ENCODE data around the gene ASB5. TPM values are rescaled to one million over a fixed set of nuclear protein-coding genes. Genes with fewer than 3 reads are reported as not detected.
"Not testable (repeated sequence)": the region's sequence is repeated elsewhere in the genome, so short reads cannot be mapped to it uniquely, and the experiment has no call there.

The ASB5 gene, protein sequence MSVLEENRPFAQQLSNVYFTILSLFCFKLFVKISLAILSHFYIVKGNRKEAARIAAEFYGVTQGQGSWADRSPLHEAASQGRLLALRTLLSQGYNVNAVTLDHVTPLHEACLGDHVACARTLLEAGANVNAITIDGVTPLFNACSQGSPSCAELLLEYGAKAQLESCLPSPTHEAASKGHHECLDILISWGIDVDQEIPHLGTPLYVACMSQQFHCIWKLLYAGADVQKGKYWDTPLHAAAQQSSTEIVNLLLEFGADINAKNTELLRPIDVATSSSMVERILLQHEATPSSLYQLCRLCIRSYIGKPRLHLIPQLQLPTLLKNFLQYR
- 1 to 10 TPM in 1 of 2 donors, under 1 TPM in 1; 0.46 to 2.5 TPM for total RNA-seq
- long read RNA-seq, donor 1 = 0 reads
- long read RNA-seq, donor 2, partial matches to known transcripts = 1 of 2 reads
- long read RNA-seq, donor 2, other reads (novel, unspliced or antisense) = 1 of 2 reads

DNA sequence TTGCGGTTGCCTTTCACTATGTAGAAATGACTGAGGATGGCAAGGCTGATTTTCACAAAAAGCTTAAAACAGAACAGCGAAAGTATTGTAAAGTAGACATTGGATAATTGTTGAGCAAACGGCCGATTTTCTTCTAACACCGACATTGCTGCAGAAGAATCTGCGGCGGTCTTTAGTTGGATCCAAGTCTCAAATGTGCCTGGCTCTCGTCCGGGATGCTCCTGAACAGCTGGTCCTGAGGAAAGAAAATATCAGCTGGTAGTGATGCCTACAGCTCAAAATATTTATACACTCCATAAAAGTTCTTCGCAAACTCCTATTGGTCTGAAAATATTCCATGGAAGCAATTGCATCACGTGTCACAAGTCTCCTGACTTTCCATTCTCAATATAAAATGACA lies at the start of gene ASB5:
ASB5 (minus strand) TSS at position 260 of the 400 bp plus-strand sequence; CDS start at position 146, 114 bp downstream.
- DNase-seq (ENCODE audit: low spot score) = no peak
- intact Hi-C loops (cut with DNase I) = no loop called here

DNA sequence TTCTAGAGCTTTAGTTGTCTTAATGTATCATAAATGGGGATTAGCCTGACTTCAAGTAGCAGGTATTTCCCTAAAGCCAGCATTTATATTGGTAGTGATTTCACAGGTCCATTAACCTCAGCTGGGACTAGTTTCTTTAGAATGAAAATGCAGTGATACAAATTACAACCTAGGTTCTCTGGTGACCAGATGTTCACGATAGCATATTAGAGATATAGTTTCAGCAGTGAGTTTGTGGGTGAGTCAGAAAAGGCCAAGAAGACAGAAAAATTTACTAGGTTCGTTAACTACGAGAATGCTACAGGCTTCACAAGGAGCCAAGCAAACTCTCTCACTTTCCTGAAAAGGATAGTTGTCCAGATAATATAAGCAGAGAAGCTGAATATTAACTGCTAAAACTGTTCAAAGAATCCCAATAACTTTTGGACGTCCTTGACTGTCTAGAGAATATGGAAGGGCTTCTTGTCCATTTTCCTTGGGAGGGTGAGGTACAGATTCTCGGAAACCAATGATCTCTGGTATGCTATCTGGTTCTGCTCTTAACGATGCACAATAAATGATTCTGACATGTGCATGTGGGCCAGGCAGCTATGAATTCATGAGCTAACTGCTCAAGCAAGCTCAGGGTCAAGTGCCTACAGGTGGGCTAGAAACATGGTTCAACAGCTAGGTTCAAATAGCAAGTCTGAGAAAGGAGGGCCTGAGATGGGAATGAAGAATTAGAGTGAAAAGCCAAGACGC lies 44.7 kb upstream of the ASB5 start:
- no peak for DNase-seq (ENCODE audit: low spot score)
- intact Hi-C loops (cut with DNase I) = no loop called here

DNA sequence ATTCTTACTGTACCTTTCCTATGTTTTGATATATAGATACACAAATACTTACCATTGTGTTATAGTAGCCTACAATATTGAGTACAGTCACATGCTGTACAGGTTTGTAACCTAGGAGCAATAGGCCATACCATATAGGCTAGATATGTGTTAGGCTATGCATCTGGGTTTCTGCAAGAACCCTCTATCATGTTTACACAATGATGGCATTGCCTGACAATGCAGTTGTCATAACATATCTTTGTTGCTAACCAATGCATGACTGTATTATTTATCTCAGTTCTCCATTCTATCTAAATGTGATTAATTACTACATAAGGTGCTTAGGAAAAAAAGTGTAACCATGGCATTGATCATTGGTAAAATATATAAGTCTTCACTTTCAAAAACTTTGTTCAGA lies 40.8 kb upstream of the ASB5 start:
- intact Hi-C loops (cut with DNase I) = no loop called here
- no peak for DNase-seq (ENCODE audit: low spot score)

DNA sequence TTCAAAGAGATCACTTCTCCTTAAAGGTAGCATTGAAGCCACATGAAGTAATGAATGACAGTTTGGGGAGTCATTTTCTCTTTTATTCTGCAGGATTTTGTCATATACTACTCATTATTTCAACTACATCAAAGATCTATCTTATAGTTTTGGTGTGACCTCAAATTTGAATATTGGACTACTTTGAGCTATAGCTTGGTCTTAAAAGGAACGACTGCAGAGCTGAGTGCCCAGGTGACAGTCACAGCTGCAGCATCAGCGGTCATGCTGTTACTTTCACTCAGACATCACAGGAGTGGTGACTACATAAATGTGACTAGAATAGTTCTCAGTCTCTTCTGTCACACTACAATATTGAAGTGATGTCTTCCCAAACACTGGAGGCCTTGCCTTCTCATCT lies 40.0 kb upstream of the ASB5 start:
- no peak for DNase-seq (ENCODE audit: low spot score)
- intact Hi-C loops (cut with DNase I) = no loop called here

DNA sequence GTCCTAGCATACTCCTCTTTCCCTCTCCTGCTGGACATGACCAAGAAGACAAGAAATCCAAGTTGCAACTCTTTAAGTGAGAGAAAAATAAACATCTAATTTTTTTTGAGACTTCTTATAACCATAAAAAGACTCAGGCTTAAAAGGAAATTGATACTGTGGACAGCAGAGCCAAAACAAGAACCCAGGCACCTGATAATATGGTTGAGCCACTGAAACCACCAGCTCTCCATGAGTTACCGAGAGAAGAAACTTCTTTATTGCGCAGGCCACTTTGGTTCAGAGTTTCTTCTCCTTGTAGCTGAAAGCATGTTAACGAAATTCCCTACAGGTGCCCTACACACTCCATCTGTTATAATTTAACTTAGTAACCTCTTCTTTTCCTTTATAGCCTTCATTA lies 39.4 kb upstream of the ASB5 start:
- intact Hi-C loops (cut with DNase I) = no loop called here
- DNase-seq (ENCODE audit: low spot score) = no peak

DNA sequence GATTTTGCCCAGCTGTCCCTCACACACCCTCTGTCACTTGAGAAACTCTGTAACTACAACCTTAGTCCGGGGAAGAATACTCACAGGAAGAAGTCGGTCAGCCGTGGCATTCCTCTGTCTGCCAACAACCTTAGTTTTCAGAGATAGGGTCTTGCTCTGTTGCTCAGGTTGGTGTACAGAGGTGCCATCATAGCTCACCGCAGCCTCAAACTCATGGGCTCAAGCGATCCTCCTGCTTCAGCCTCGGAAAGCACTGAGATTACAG lies 38.6 kb upstream of the ASB5 start:
- DNase-seq (ENCODE audit: low spot score) = no peak
- intact Hi-C loops (cut with DNase I) = no loop called here

DNA sequence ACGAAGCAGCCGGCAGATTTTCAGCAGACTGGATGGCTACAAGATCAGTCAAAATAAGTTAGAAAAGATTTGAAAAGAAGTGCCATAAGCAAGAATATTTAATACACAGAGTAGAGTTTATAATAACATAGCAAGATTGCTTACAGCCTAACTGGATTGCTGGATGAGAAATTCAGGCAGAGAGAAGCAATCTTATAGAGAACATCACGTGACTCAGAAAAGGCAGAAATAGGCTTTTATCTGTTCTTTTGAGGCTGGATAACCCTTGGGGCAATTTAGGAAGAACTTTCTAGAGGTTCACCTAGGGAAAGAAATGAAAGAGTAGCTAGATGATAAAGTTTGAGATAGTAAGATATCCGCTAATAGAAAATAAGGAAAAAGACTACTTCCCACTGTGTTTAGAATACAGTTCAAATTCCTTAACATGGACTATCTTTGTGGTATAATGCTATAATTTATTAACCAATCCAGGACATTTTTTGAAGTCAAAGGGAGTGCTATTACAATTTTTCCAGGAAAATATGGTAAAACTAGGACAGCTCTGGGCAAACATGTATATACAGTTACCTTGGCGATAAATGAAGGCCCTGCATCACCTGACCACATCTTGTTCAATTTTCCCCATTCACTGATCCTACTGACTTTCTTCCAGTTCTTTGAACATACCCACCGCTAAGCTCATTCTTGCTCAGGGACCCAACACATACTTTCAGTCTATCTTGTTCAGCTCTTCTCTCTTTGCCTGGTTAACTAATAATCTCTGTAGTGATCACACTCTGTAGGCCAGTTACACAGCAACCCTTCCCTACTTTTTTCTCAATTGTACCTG lies 38.0 kb upstream of the ASB5 start:
- DNase-seq (ENCODE audit: low spot score) = no peak
- intact Hi-C loops (cut with DNase I) = no loop called here

DNA sequence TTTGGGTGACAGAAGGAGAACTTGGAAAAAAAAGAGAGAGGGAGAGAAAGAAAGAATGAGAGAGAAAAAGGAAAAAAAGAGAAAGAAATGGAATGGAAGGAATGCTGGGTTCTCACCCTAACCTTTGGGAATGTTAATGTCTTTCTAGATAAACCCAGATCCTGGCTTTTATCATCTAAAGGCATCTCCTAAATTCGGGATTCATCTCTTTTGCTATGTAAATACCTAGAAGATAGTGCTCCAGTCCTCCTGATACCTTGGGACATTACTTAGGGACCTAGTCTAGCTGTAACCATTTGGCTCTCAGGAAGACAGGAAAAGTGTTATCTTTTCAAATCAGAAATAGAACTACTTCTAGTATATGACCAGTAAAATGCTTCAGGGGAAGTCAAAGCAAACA lies 34.9 kb upstream of the ASB5 start:
- intact Hi-C loops (cut with DNase I) = no loop called here
- DNase-seq (ENCODE audit: low spot score) = no peak

DNA sequence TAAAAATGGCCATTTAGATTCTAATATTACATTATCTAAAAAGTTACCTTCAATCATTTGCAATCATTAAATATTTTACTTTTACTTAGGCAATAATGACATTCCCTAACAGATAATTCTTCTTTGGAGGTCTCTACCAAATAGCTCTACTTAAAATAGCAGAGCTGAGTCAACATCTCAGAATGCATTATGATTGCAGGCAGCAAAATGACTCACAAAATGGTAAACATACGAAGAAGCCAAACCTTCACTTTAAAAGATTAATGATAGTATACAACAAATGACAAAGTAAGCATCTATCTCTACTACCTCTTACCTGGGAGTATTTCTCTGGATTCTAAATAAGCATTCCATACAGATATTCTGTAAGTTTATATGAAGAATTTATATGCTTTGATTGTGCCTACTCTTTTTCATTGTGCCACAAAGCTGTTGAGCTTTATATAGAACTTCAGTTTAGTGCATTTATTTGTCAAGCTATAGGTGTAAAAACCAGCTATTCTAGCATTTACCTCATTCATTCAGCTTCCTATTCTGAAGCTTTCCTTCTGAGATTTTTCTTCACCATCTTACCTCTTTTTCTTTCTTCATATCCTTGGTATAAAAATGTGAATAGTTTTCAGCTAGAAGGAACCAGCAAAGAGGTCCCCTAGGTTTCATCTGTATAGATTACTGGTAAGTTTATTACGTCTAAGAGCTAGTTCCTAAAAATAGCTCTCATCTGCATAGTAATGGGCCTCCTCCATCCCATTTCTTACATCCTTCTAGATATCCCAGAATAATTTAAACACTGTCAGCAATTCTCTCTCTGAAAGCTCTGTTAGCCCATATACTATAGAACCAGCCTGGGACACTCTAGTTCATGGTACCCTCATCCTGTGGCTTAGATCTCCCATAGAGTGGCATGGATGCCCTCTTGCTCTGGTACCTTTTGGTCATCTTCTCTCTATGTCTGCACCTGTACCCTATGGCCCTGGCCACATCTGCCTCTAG lies 33.6 kb upstream of the ASB5 start:
- DNase-seq (ENCODE audit: low spot score) = no peak
- intact Hi-C loops (cut with DNase I) = no loop called here

DNA sequence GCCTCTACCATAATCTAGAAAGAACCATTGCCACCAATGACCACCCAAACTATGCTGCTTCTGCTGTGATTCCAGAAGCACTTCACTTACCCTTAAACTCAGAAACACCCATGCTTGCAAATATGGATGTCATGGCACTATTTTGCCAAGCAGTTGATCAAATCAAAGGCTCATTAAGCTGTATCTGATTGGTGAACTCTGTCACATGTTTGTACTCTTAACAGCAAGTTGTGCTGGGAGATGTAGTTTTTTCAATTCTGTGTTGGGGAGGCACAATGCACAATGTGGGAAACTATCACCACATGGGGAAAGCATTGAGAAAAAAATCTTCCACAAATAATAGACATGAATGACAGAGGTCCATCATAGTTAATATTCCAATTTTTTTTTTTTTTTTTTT lies 31.5 kb upstream of the ASB5 start:
- no peak for DNase-seq (ENCODE audit: low spot score)
- intact Hi-C loops (cut with DNase I) = loop anchor here in 1 of 2 donors (2.0 kb wide), 1 partner anchor 18 kb away; no protein-coding TSS in a partner anchor

DNA sequence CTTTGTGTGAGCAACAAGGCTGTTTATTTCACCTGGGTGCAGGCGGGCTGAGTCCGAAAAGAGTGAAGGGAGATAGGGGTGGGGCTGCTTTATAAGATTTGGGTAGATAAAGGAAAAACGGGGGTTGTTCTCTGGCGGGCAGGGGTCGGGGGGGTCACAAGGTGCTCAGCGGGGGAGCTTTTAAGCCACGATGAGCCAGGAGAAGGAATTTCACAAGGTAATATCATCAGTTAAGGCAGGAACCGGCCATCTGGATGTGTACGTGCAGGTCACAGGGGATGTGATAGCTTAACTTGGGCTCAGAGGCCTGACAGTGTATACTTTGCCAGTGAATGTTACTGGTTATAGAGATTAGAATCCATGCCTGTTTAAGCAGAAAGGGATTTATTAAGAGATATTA lies 31.0 kb upstream of the ASB5 start:
- DNase-seq (ENCODE audit: low spot score) = no peak
- intact Hi-C loops (cut with DNase I) = loop anchor here in 1 of 2 donors (2.0 kb wide), 1 partner anchor 17 kb away; no protein-coding TSS in a partner anchor

DNA sequence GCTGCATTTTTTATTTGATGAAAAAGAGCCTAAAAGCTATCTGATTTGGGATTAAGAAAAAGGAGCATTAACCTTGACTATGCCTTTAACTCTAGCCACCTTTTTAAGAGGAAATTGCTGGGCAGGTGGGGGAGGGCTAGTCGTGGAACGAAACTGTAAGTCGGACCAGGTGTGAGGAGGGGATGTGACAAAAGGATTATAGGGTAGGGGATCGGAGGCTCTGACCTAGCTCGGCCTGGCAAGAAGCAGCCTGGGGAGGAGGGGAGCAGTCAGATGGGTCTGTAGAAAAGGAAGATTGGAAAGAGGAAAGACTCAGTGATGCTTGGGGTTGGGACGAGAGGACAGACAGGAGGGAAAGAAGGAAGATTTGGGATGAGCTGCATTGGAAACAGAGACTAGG lies 29.6 kb upstream of the ASB5 start:
- intact Hi-C loops (cut with DNase I) = no loop called here
- DNase-seq (ENCODE audit: low spot score) = no peak

DNA sequence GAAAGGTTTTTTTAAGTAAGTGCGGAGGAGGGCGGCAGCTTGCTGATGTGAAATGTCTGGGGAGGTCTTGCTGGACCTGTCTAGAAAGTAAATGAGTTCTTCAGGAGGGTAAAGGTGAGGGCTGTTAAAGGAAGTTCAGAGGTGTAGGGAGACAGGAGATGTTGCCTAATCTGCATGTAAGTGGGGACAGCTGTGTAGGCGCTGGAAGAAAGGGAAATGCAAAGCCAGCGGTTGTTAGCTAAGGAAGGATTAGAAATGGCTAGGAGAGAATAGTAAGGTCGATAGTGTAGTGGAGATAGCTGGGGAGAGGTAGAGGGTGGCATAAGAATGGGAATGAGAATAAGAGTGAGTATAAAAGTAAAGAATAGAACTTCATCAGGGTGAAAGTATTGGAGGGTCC lies 26.9 kb upstream of the ASB5 start:
- DNase-seq (ENCODE audit: low spot score); intact Hi-C loops (cut with DNase I): not testable (repeated sequence)

DNA sequence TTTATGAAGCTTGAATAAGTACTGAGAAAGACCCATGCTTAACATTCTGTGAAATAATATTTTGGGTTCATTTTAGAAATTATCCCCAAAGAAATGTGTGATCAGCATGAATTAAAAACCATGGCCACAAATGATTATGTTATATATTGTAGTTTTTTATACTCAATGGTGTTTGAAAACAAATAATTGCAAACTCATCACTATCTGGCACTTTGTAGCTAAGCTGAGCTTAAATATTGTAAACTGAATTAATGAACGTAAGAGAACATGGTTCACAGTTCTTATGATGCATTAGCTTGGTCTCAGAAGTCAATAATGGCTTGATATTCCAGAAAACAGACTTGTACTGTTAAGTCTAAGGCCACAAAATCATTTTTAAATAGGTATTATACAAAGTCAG lies 24.6 kb upstream of the ASB5 start:
- intact Hi-C loops (cut with DNase I) = loop anchor here in 1 of 2 donors (5.0 kb wide), 1 partner anchor 1179 kb away; no protein-coding TSS in a partner anchor
- DNase-seq (ENCODE audit: low spot score) = no peak

DNA sequence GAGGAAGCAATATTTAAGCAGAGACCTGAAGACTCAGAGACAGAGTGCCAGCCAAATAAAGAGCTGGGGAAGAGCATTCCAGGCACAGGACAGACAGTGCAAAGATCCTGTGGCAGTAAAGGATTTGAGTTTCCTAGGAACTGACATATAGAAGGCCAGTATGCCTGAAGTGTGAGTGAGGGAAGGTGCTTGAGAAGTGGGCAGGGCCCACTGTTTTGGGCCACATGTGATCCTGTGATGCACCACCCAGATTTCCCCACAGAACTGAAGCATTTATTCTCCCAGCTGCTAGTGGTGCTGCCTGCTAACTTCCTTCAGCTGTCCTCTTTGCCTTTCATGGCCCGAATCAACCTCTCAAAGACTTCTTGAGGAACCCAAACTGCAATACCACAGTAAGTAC lies 23.9 kb upstream of the ASB5 start:
- DNase-seq (ENCODE audit: low spot score) = no peak
- intact Hi-C loops (cut with DNase I) = loop anchor here in 1 of 2 donors (5.0 kb wide), 1 partner anchor 1179 kb away; no protein-coding TSS in a partner anchor

DNA sequence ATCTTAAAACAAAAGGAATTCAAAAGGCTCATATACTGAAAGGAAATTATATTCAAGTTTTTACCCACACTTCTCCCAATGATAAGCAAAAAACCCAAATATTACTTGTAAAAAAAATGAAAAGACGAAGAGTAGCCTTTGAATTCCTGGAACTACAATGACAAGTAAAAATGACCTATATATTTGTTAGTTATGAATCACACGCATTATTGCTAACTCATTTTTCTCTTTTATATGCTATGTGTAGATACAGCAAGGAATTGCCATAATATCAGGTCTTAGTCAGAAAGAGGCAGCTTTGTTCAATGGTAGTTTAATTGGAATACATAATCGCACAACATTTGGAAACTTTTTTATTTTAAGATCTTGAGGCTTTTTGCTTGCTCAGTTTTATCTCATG lies 22.7 kb upstream of the ASB5 start:
- DNase-seq (ENCODE audit: low spot score) = no peak
- intact Hi-C loops (cut with DNase I) = loop anchor here in 1 of 2 donors (5.0 kb wide), 1 partner anchor 1181 kb away; no protein-coding TSS in a partner anchor

DNA sequence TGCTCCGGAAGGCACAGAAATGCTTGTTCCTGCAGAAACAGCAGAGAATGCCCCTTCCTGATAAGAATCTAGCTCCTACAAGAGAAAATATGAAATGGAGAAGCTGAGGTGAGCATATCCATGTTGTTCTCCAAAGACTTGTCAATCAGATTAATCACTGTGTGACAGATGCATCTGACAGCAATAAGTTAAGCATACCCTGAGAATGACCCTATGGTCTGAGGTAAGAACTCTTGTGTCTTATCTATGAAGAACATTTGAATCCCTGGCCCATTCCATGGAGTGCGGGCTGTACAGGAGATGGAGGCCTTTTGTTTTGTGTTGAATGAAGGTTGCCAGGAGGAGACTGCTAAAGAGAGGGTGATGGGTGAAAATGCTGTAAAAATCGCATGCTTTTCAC lies 21.5 kb upstream of the ASB5 start:
- intact Hi-C loops (cut with DNase I) = loop anchor here in 1 of 2 donors (5.0 kb wide), 1 partner anchor 1182 kb away; no protein-coding TSS in a partner anchor
- DNase-seq (ENCODE audit: low spot score) = no peak

DNA sequence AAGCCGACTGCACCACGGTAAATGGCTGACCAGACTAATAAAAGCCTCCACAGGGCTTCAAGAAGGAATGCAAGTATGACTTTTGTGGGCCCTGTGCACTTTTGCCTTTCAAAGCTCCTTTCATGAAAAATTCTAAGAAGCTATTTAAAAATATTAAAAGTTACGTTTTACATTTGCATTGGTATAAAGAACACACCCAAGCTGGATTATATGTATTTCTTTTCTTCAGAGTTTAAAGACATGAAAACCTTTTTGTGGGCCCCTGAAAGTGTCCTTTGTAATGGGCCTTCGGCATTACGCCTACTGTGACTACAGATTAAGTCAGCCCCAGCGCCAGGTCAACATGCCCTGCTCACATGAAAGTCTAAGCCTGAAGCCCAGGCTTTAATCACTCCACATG lies 20.5 kb upstream of the ASB5 start:
- no peak for DNase-seq (ENCODE audit: low spot score)
- intact Hi-C loops (cut with DNase I) = no loop called here

DNA sequence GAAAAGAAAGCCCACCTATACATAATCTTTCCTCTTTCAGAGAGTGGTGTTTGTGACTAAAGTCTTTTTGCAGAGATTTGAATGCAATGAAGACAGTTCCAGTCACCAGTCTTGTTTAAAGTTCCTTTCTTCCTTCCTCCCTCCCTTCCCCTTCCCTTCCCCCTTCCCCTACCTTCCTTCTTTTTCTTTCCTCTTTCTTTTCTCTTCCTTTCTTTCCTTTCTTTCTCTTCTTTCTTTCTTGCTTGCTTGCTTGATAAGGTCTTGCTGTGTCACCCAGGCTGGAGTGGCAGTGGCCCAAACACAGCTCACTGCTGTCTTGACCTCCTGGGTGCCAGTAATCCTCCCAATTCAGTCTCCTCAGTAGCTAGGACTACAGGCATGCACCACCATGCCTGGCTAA lies 19.0 kb upstream of the ASB5 start:
- no peak for DNase-seq (ENCODE audit: low spot score)
- intact Hi-C loops (cut with DNase I) = no loop called here

Data from posterior vena cava (tissue), 2 donors.